ENCODE results near the gene MYO1H.

DNA sequence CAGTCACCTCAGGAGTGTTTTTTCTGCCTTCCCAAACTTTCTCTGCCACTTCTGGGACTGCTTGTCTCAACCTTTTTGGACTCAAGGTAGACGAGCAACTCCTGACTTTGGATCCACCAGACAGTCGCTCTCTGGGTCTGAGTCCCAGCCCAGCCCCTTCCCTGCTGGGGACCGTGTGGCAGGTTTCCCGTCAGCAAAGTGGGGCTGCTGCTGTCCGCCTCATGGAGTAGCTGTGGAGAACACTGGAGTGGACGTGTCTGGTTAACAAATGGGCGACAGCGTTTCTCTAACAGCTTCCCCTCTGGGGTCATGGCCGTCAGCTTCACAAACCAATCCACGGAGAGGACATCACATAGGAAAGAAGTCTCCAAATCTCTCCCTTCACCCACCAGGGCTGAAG, 74.6 kb downstream of the MYO1H start:
- TF ChIP-seq EZH2 (IDR thresholded peaks at IDR 0.05) (no peak), CTCF (IDR thresholded peaks at IDR 0.05) (no peak), EZH2phosphoT487 (IDR thresholded peaks at IDR 0.05) (no peak)

All from neural progenitor cell (in vitro differentiated cells).